Prostate gland (tissue), 2 donors: ENCODE results near the gene GJA5. TPM values are rescaled to one million over a fixed set of nuclear protein-coding genes. Genes with fewer than 3 reads are reported as not detected.

Experiments used
- DNase-seq: peaks from one replicate; pipeline ENCODE4 v3.0.0-alpha.2; 2019; ENCODE audit warnings: low spot score
- H3K27ac ChIP-seq, 2 donors: fragments of 200-600 bp; sonication (generic); 2 replicates each; pipeline ENCODE4 v1.5.1; 2017 to 2019
- H3K27me3 ChIP-seq: fragments of 200-600 bp; sonication (generic); replicated peaks from 2 replicates; pipeline ENCODE4 v1.5.1; 2019; ENCODE audit not compliant: insufficient read depth
- H3K36me3 ChIP-seq, 2 donors: fragments of 200-600 bp; sonication (generic); 1 replicate in 1 of 2; 2 replicates in 1 of 2; pipeline versions ENCODE4 v1.5.1 to v1.8.1; 2017 to 2019
- H3K4me1 ChIP-seq: fragments of 200-600 bp; sonication (generic); replicated peaks from 2 replicates; pipeline ENCODE4 v1.5.1; 2019
- H3K4me3 ChIP-seq, 2 donors: fragments of 200-600 bp; sonication (generic); 2 replicates each; pipeline ENCODE4 v1.5.1; 2017 to 2019
- H3K9me3 ChIP-seq: fragments of 200-600 bp; sonication (generic); 2 replicates; pipeline ENCODE4 v1.5.1; 2017
- CTCF ChIP-seq, 4 experiments: fragments of 200-600 bp in 2 of 4; fragments of 450-650 bp in 2 of 4; sonication (generic) in 2 of 4; IDR thresholded peaks; 1 replicate in 3 of 4; 2 replicates in 1 of 4; pipeline ENCODE4 v1.5.1; 2016 to 2019; ENCODE audit warnings: antibody characterized with exemption in 4 of 4, mild to moderate bottlenecking in 2 of 4, moderate library complexity in 2 of 4
- POLR2A ChIP-seq: fragments of 450-650 bp; IDR thresholded peaks from one replicate; pipeline ENCODE4 v1.6.1; 2016; ENCODE audit warnings: antibody characterized with exemption, mild to moderate bottlenecking
- POLR2AphosphoS5 ChIP-seq: sonication (generic); formaldehyde crosslinking; IDR thresholded peaks from one replicate; pipeline ENCODE4 v1.6.1; 2017; ENCODE audit warnings: antibody characterized with exemption
- WGBS: methylation state at CpG from one replicate; pipeline ENCODE4 v1.1.5; 2018; 5-methylcytosine and 5-hydroxymethylcytosine counted together
- intact Hi-C: fragments of 100-400 bp; cut with DNase I; formaldehyde crosslinking; loops from one replicate; pipeline ENCODE4 v1.14.2; 2022
- total RNA-seq, 2 donors: library from RNA; depleted of rRNA; stranded (reverse); fragments of >200 nt; gene quantifications; one replicate each; pipeline ENCODE4 v1.1.0, GENCODE V29; 2016

GJA5 gene
- total RNA-seq, 2 donors from 2014 or later, result 2.7 to 5.5 TPM

GRCh38 chr1:147751346-147751745, 9.1 kb downstream of the GJA5 start:
- DNase-seq, result no peak
- no peaks in the 10 kb centered on the region for H3K36me3 ChIP-seq
- no peaks in the 10 kb centered on the region for H3K27me3 ChIP-seq
- H3K9me3 ChIP-seq, result no peaks in the 10 kb centered on the region
- H3K4me1 ChIP-seq, result no peaks in the 10 kb centered on the region
- TF ChIP-seq POLR2A, result no peak
- no peak for TF ChIP-seq CTCF (IDR thresholded peaks at IDR 0.05)
- no peak for TF ChIP-seq POLR2AphosphoS5
- intact Hi-C loops, result no loop called here
- WGBS, result 89% methylated on average over 5 of the region's 5 CpGs
- no peak overlapping the region for H3K27ac ChIP-seq
- H3K4me3 ChIP-seq, result no peak overlapping the region

- Histone ChIP-seq H3K4me1 (no peaks in the 10 kb centered on the region), H3K36me3 (no peaks in the 10 kb centered on the region), H3K27ac (no peak overlapping the region), H3K9me3 (no peaks in the 10 kb centered on the region), H3K27me3 (no peaks in the 10 kb centered on the region), H3K4me3 (no peak overlapping the region)
- intact Hi-C loops, result no loop called here
- TF ChIP-seq POLR2A (no peak), POLR2AphosphoS5 (no peak), CTCF (IDR thresholded peaks at IDR 0.05) (no peak)
- DNase-seq, result no peak
- WGBS, result 77% methylated on average over 7 of the region's 7 CpGs
Observed at GRCh38 chr1:147750618-147751217, 9.7 kb downstream of the GJA5 start.

- Histone ChIP-seq H3K4me3 (no peak overlapping the region), H3K4me1 (no peaks in the 10 kb centered on the region), H3K27me3 (no peaks in the 10 kb centered on the region), H3K9me3 (no peaks in the 10 kb centered on the region), H3K36me3 (no peaks in the 10 kb centered on the region), H3K27ac (no peak overlapping the region)
- intact Hi-C loops, result no loop called here
- TF ChIP-seq CTCF (IDR thresholded peaks at IDR 0.05), result no peak
- TF ChIP-seq POLR2AphosphoS5, result no peak
- TF ChIP-seq POLR2A, result no peak
- 78% methylated on average over 2 of the region's 2 CpGs for WGBS
- no peak for DNase-seq
Observed at GRCh38 chr1:147749792-147750191, 10.6 kb downstream of the GJA5 start.

GRCh38 chr1:147748676-147749350, 11.6 kb downstream of the GJA5 start:
- Histone ChIP-seq H3K4me3 (no peak overlapping the region), H3K27ac (no peak overlapping the region), H3K27me3 (no peaks in the 10 kb centered on the region), H3K9me3 (no peaks in the 10 kb centered on the region), H3K36me3 (no peaks in the 10 kb centered on the region), H3K4me1 (no peaks in the 10 kb centered on the region)
- intact Hi-C loops, result no loop called here
- no peak for DNase-seq
- no peak for TF ChIP-seq CTCF (IDR thresholded peaks at IDR 0.05)
- TF ChIP-seq POLR2A, result no peak
- no peak for TF ChIP-seq POLR2AphosphoS5
- WGBS, result 91% methylated on average over 3 of the region's 3 CpGs

GRCh38 chr1:147747966-147748365, 12.4 kb downstream of the GJA5 start:
- no peaks in the 10 kb centered on the region for H3K36me3 ChIP-seq
- intact Hi-C loops, result no loop called here
- H3K9me3 ChIP-seq, result no peaks in the 10 kb centered on the region
- no peak for TF ChIP-seq CTCF (IDR thresholded peaks at IDR 0.05)
- no peak for TF ChIP-seq POLR2AphosphoS5
- no peak for TF ChIP-seq POLR2A
- DNase-seq, result no peak
- no peak overlapping the region for H3K27ac ChIP-seq
- H3K4me1 ChIP-seq, result no peaks in the 10 kb centered on the region
- no peaks in the 10 kb centered on the region for H3K27me3 ChIP-seq
- H3K4me3 ChIP-seq, result no peak overlapping the region
